Measurements from ENCODE around the gene C5orf22. TPM values are rescaled to one million over a fixed set of nuclear protein-coding genes. Genes with fewer than 3 reads are reported as not detected.
"Not testable (repeated sequence)": the region's sequence is repeated elsewhere in the genome, so short reads cannot be mapped to it uniquely, and the experiment has no call there.

The C5orf22 gene
- total RNA-seq, 1 donor from 2014 or later, result 24.1 TPM

GRCh38 chr5:31534527-31535046 lies 2.5 kb downstream of the C5orf22 start:
- intact Hi-C loops (cut with DNase I), result no loop called here
- H3K36me3 ChIP-seq, result peaks cover 52% of the 10 kb centered on the region
- TF ChIP-seq CTCF (IDR thresholded peaks at IDR 0.05), result no peak

GRCh38 chr5:31536873-31537272 lies 4.8 kb downstream of the C5orf22 start:
- no peaks in the 10 kb centered on the region for H3K27me3 ChIP-seq
- no peak for TF ChIP-seq CTCF (IDR thresholded peaks at IDR 0.05)
- no peak for ATAC-seq
- peaks cover 15% of the 10 kb centered on the region for H3K4me1 ChIP-seq
- H3K4me3 ChIP-seq, result no peak overlapping the region
- intact Hi-C loops (cut with DNase I), result no loop called here
- H3K27ac ChIP-seq, result no peak overlapping the region
- H3K9me3 ChIP-seq, result no peaks in the 10 kb centered on the region
- peaks cover 74% of the 10 kb centered on the region for H3K36me3 ChIP-seq
- no peak for DNase-seq

More at GRCh38 chr5:31534527-31535046, 2.5 kb downstream of the C5orf22 start:
- no peaks in the 10 kb centered on the region for H3K27me3 ChIP-seq
- no peaks in the 10 kb centered on the region for H3K9me3 ChIP-seq
- DNase-seq (no peak), ATAC-seq (no peak)
- H3K4me1 ChIP-seq, result peaks cover 27% of the 10 kb centered on the region
- no peak overlapping the region for H3K4me3 ChIP-seq
- H3K27ac ChIP-seq, result no peak overlapping the region

GRCh38 chr5:31537349-31537748 lies 5.2 kb downstream of the C5orf22 start:
- no peak for TF ChIP-seq CTCF (IDR thresholded peaks at IDR 0.05)
- no peak overlapping the region for H3K27ac ChIP-seq
- peaks cover 15% of the 10 kb centered on the region for H3K4me1 ChIP-seq
- ATAC-seq (no peak), DNase-seq (no peak)
- no peaks in the 10 kb centered on the region for H3K27me3 ChIP-seq
- intact Hi-C loops (cut with DNase I), result no loop called here
- peaks cover 78% of the 10 kb centered on the region for H3K36me3 ChIP-seq
- no peaks in the 10 kb centered on the region for H3K9me3 ChIP-seq
- no peak overlapping the region for H3K4me3 ChIP-seq

GRCh38 chr5:31537851-31538250 lies 5.8 kb downstream of the C5orf22 start:
- intact Hi-C loops (cut with DNase I), result no loop called here
- Histone ChIP-seq H3K27me3 (no peaks in the 10 kb centered on the region), H3K9me3 (no peaks in the 10 kb centered on the region), H3K4me3 (no peak overlapping the region), H3K4me1 (peaks cover 15% of the 10 kb centered on the region), H3K36me3 (peaks cover 83% of the 10 kb centered on the region), H3K27ac (no peak overlapping the region)
- TF ChIP-seq CTCF (IDR thresholded peaks at IDR 0.05), result no peak
- DNase-seq (no peak), ATAC-seq (no peak)

- intact Hi-C loops (cut with DNase I); H3K27me3 ChIP-seq; H3K4me3 ChIP-seq; H3K4me1 ChIP-seq; DNase-seq; ATAC-seq; H3K9me3 ChIP-seq; H3K27ac ChIP-seq: not testable (repeated sequence)
- H3K36me3 ChIP-seq, result peaks cover 90% of the 10 kb centered on the region
Observed at GRCh38 chr5:31549114-31549513, 17.0 kb downstream of the C5orf22 start.

GRCh38 chr5:31551878-31552277 lies 19.8 kb downstream of the C5orf22 start:
- peaks cover 74% of the 10 kb centered on the region for H3K36me3 ChIP-seq

More at GRCh38 chr5:31551878-31552277, 19.8 kb downstream of the C5orf22 start:
- no peak overlapping the region for H3K27ac ChIP-seq
- no peaks in the 10 kb centered on the region for H3K27me3 ChIP-seq
- intact Hi-C loops (cut with DNase I), result no loop called here
- H3K4me3 ChIP-seq, result no peak overlapping the region
- H3K9me3 ChIP-seq, result no peaks in the 10 kb centered on the region
- ATAC-seq (no peak), DNase-seq (no peak)
- no peak for TF ChIP-seq CTCF (IDR thresholded peaks at IDR 0.05)
- H3K4me1 ChIP-seq, result no peaks in the 10 kb centered on the region
